ENCODE data around the gene RBM12.

DNA sequence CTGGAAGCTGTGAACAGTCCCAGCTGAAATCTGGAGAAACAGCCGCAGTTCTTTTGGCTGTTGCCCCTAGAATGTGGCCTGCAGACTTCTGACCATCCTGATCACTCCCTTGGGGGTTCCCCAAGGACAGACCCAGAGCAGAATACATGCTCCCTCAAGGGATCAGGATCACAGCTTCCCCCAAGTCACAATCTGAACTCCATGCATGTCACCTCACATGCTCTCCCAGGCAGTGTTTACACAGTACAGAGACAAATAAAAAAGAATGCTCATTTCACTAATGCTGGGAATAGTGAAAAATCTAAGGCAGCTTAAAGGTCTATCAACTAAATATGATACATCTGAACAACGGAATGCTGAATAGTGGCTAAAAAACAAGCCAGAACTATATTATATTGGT, 28.6 kb downstream of the RBM12 start:
- TF ChIP-seq EZH2phosphoT487 (IDR thresholded peaks at IDR 0.05; ENCODE audit: insufficient read depth, low read depth) (no peak), EZH2 (IDR thresholded peaks at IDR 0.05; ENCODE audit: insufficient read depth, poor library complexity, severe bottlenecking) (no peak)
